ENCODE results near the gene TRANK1.
"Not testable (repeated sequence)": the region's sequence is repeated elsewhere in the genome, so short reads cannot be mapped to it uniquely, and the experiment has no call there.

- TF ChIP-seq TSHZ2, CSRNP3, ISL1 (CRISPR knock-in tag; IDR thresholded peaks at IDR 0.05): not testable (repeated sequence)
Measured at GRCh38 chr3:36931424-36931823, 13.4 kb downstream of the TRANK1 start.

Data from SK-N-SH treated with all-trans-retinoic acid at 6 μM for 48 hours (cell line).